CD1c-positive myeloid dendritic cell (primary cell): ENCODE data around the gene ZBTB45.
A peak's percentile ranks its signal among the peaks of the same experiment; 100 is the strongest.

ENCODE experiments used
- DNase-seq: peaks from one replicate; pipeline ENCODE4 v3.0.0-alpha.2; 2016; ENCODE audit errors: extremely low spot score

ZBTB45 gene

GRCh38 chr19:58538257-58539168 is 18.9 kb upstream of the ZBTB45 start:
- peak; percentile 7 for DNase-seq

GRCh38 chr19:58536852-58537798 is 17.5 kb upstream of the ZBTB45 start:
- DNase-seq, result no peak

GRCh38 chr19:58535857-58536256 is 16.2 kb upstream of the ZBTB45 start:
- DNase-seq, result no peak

- no peak for DNase-seq
Measured at GRCh38 chr19:58531034-58531840, 11.6 kb upstream of the ZBTB45 start.

- DNase-seq, result no peak
Measured at GRCh38 chr19:58529405-58529804, 9.8 kb upstream of the ZBTB45 start.

GRCh38 chr19:58522709-58523108 is 3.1 kb upstream of the ZBTB45 start:
- DNase-seq, result no peak

- DNase-seq, result peak; percentile 42
Measured at GRCh38 chr19:58521651-58522050, 2.0 kb upstream of the ZBTB45 start.

- no peak for DNase-seq
Measured at GRCh38 chr19:58520257-58520599, 618 bp upstream of the ZBTB45 start.

GRCh38 chr19:58519087-58519354 is 589 bp downstream of the ZBTB45 start:
- peak; percentile 48 for DNase-seq

GRCh38 chr19:58518256-58519086 is 1.1 kb downstream of the ZBTB45 start:
- peak; percentile 47 for DNase-seq

GRCh38 chr19:58516964-58517833 is 2.4 kb downstream of the ZBTB45 start:
- no peak for DNase-seq

- no peak for DNase-seq
Measured at GRCh38 chr19:58516246-58516836, 3.3 kb downstream of the ZBTB45 start.

GRCh38 chr19:58515259-58515658 is 4.4 kb downstream of the ZBTB45 start:
- DNase-seq, result no peak

- no peak for DNase-seq
Measured at GRCh38 chr19:58514564-58515022, 5.0 kb downstream of the ZBTB45 start.

GRCh38 chr19:58513694-58514563 is 5.7 kb downstream of the ZBTB45 start:
- DNase-seq, result peak; percentile 98

GRCh38 chr19:58513213-58513693 is 6.4 kb downstream of the ZBTB45 start:
- DNase-seq, result no peak

GRCh38 chr19:58511353-58512208 is 8.0 kb downstream of the ZBTB45 start, which contains the start of gene SLC27A5:
TSS of gene SLC27A5 (minus strand) at chr19:58511992. CDS start at chr19:58511955, 37 bp downstream.
- no peak for DNase-seq
